Panc1 (cell line): ENCODE results near the gene ZNF534. TPM values are rescaled to one million over a fixed set of nuclear protein-coding genes. Genes with fewer than 3 reads are reported as not detected.

Experiments
- ATAC-seq: fragments of 200-7000 bp; cut with Tn5 transposase; 2 replicates; pipeline ENCODE4 v1.9.1; 2020; ENCODE audit warnings: mild to moderate bottlenecking, moderate library complexity
- BruUV-seq: library from RNA; stranded (reverse); fragments of 400-500 nt; replicated peaks from 2 replicates; lab custom pipeline; 2021; lab: Mats Ljungman, UMichigan
- CTCF ChIA-PET: fragments of 300-600 bp; sonication (Branson Sonifier 250); formaldehyde crosslinking; loops from one replicate; lab custom pipeline; 2022; ENCODE audit warnings: antibody characterized with exemption; lab: Charles Lee
- POLR2A ChIA-PET: fragments of 300-600 bp; sonication (Branson Sonifier 250); formaldehyde crosslinking; loops from one replicate; lab custom pipeline; 2022; ENCODE audit warnings: antibody characterized with exemption; lab: Charles Lee
- DNase-seq: peaks from one replicate; pipeline ENCODE4 v3.0.0-alpha.2; 2010; ENCODE audit warnings: low read depth, low spot score
- H3K27ac ChIP-seq: 2 replicates; pipeline ENCODE4 v1.5.1; 2011; ENCODE audit warnings: mild to moderate bottlenecking, low read length, inconsistent platforms
- H3K27me3 ChIP-seq: fragments of 200-500 bp; sonication (Bioruptor generic); 2 replicates; pipeline ENCODE4 v1.6.0; 2014; ENCODE audit warnings: low read length, inconsistent platforms; ENCODE audit not compliant: control insufficient read depth, insufficient read depth
- H3K36me3 ChIP-seq: fragments of 200-500 bp; sonication (Bioruptor generic); 2 replicates; pipeline ENCODE4 v1.5.1; 2014; ENCODE audit warnings: inconsistent platforms, mild to moderate bottlenecking, low read length, moderate library complexity; ENCODE audit not compliant: control insufficient read depth, insufficient read depth
- H3K4me1 ChIP-seq: 2 replicates; pipeline ENCODE4 v1.5.1; 2011; ENCODE audit warnings: inconsistent platforms, mild to moderate bottlenecking, low read length, moderate library complexity; ENCODE audit not compliant: control insufficient read depth, insufficient read depth
- H3K4me3 ChIP-seq, 2 experiments: 2 replicates each; pipeline ENCODE4 v1.5.1; 2011 to 2012; ENCODE audit warnings: low read depth in 2 of 2, low read length in 2 of 2, mild to moderate bottlenecking in 2 of 2, inconsistent platforms in 1 of 2, moderate library complexity in 1 of 2
- H3K9me3 ChIP-seq: fragments of 200-500 bp; sonication (Bioruptor generic); 2 replicates; pipeline ENCODE4 v1.5.1; 2014; ENCODE audit warnings: low read depth, mild to moderate bottlenecking, inconsistent platforms, low read length, moderate library complexity; ENCODE audit not compliant: control insufficient read depth, insufficient read depth
- POLR2AphosphoS5 ChIP-seq: IDR thresholded peaks from 2 replicates; pipeline ENCODE4 v1.6.1; 2012; ENCODE audit warnings: mild to moderate bottlenecking, low read depth, low read length, moderate library complexity
- REST ChIP-seq, 2 experiments: IDR thresholded peaks; 2 replicates each; pipeline ENCODE4 v1.6.1; 2011 to 2012; ENCODE audit warnings: low read depth in 2 of 2, control low read depth in 1 of 2, low read length in 1 of 2, mild to moderate bottlenecking in 1 of 2, moderate library complexity in 1 of 2; ENCODE audit not compliant: insufficient read depth in 1 of 2
- SIN3A ChIP-seq: IDR thresholded peaks from 2 replicates; pipeline ENCODE4 v1.6.1; 2012; ENCODE audit warnings: low read depth, mild to moderate bottlenecking, low read length, moderate library complexity, borderline replicate concordance; ENCODE audit not compliant: insufficient read depth
- TCF7L2 ChIP-seq: IDR thresholded peaks from 2 replicates; pipeline ENCODE4 v1.6.1; 2011; ENCODE audit warnings: mild to moderate bottlenecking, low read depth, low read length, inconsistent platforms
- in situ Hi-C: cut with HindIII; loops from 2 replicates; pipeline ENCODE4 v1.10.0; 2016; ENCODE audit warnings: low sequenced_read_pairs, low pct_unique_long_range_greater_than_20kb
- intact Hi-C: fragments of 100-400 bp; cut with micrococcal nuclease; formaldehyde crosslinking; loops from one replicate; pipeline ENCODE4 v1.10.0; 2022; ENCODE audit not compliant: unreplicated experiment
- total RNA-seq: library from RNA; stranded (reverse); gene quantifications from one replicate; pipeline ENCODE4 v1.2.1, GENCODE V29; 2021; ENCODE audit not compliant: unreplicated experiment
- TF ChIP-seq, protein P1 (sequence below): fragments of 450-650 bp; IDR thresholded peaks from 2 replicates; pipeline ENCODE4 v1.5.1; 2017; ENCODE audit warnings: mild to moderate bottlenecking

ZNF534 gene
- total RNA-seq, 1 experiment from 2014 or later, result not detected

GRCh38 chr19:52442179-52442578, 13.2 kb downstream of the ZNF534 start:
- Histone ChIP-seq H3K36me3 (no peaks in the 10 kb centered on the region), H3K27me3 (no peaks in the 10 kb centered on the region), H3K9me3 (peaks cover 5% of the 10 kb centered on the region; the same call in 1 of the 2 replicates), H3K4me1 (no peaks in the 10 kb centered on the region), H3K4me3 (no peak overlapping the region), H3K27ac (no peak overlapping the region)
- DNase-seq, result no peak
- ChIA-PET CTCF (no interaction called here), POLR2A (no interaction called here)
- ATAC-seq, result no peak
- in situ Hi-C loops, result no loop called here
- intact Hi-C loops, result no loop called here
- no TSS peak for BruUV-seq
- TF ChIP-seq TCF7L2 (no peak), REST (IDR thresholded peaks at IDR 0.05; ENCODE audit: insufficient read depth in 1 of 2, low read depth in 2 of 2, low read length in 1 of 2) (no peak), SIN3A (no peak), POLR2AphosphoS5 (no peak)
- TF ChIP-seq, protein P1, sequence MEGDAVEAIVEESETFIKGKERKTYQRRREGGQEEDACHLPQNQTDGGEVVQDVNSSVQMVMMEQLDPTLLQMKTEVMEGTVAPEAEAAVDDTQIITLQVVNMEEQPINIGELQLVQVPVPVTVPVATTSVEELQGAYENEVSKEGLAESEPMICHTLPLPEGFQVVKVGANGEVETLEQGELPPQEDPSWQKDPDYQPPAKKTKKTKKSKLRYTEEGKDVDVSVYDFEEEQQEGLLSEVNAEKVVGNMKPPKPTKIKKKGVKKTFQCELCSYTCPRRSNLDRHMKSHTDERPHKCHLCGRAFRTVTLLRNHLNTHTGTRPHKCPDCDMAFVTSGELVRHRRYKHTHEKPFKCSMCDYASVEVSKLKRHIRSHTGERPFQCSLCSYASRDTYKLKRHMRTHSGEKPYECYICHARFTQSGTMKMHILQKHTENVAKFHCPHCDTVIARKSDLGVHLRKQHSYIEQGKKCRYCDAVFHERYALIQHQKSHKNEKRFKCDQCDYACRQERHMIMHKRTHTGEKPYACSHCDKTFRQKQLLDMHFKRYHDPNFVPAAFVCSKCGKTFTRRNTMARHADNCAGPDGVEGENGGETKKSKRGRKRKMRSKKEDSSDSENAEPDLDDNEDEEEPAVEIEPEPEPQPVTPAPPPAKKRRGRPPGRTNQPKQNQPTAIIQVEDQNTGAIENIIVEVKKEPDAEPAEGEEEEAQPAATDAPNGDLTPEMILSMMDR, result no peak

GRCh38 chr19:52444506-52444905, 15.6 kb downstream of the ZNF534 start:
- no peak overlapping the region for H3K4me3 ChIP-seq
- no peaks in the 10 kb centered on the region for H3K27me3 ChIP-seq
- no peak for DNase-seq
- H3K27ac ChIP-seq, result no peak overlapping the region
- intact Hi-C loops, result no loop called here
- in situ Hi-C loops, result no loop called here
- H3K36me3 ChIP-seq, result no peaks in the 10 kb centered on the region
- peaks cover 5% of the 10 kb centered on the region; the same call in 1 of the 2 replicates for H3K9me3 ChIP-seq
- no TSS peak for BruUV-seq
- TF ChIP-seq TCF7L2, result no peak
- no peak for ATAC-seq
- H3K4me1 ChIP-seq, result no peaks in the 10 kb centered on the region
- ChIA-PET CTCF (no interaction called here), POLR2A (no interaction called here)

- H3K9me3 ChIP-seq, result peaks cover 8% of the 10 kb centered on the region; the same call in 1 of the 2 replicates
Observed at GRCh38 chr19:52451241-52451640, 22.3 kb downstream of the ZNF534 start.

More at GRCh38 chr19:52451241-52451640, 22.3 kb downstream of the ZNF534 start:
- TF ChIP-seq POLR2AphosphoS5 (no peak), REST (IDR thresholded peaks at IDR 0.05; ENCODE audit: insufficient read depth in 1 of 2, low read depth in 2 of 2, low read length in 1 of 2) (no peak), SIN3A (no peak), TCF7L2 (no peak)
- TF ChIP-seq, protein P1, result no peak
- CTCF ChIA-PET, result no interaction called here
- intact Hi-C loops (no loop called here), in situ Hi-C loops (no loop called here)
- no TSS peak for BruUV-seq
- no peaks in the 10 kb centered on the region for H3K4me1 ChIP-seq
- POLR2A ChIA-PET, result no interaction called here
- DNase-seq (no peak), ATAC-seq (no peak)
- no peaks in the 10 kb centered on the region for H3K27me3 ChIP-seq
- H3K36me3 ChIP-seq, result no peaks in the 10 kb centered on the region
- no peak overlapping the region for H3K4me3 ChIP-seq
- no peak overlapping the region for H3K27ac ChIP-seq
